ENCODE measurements around the gene ZBTB46.

The ZBTB46 gene

DNA sequence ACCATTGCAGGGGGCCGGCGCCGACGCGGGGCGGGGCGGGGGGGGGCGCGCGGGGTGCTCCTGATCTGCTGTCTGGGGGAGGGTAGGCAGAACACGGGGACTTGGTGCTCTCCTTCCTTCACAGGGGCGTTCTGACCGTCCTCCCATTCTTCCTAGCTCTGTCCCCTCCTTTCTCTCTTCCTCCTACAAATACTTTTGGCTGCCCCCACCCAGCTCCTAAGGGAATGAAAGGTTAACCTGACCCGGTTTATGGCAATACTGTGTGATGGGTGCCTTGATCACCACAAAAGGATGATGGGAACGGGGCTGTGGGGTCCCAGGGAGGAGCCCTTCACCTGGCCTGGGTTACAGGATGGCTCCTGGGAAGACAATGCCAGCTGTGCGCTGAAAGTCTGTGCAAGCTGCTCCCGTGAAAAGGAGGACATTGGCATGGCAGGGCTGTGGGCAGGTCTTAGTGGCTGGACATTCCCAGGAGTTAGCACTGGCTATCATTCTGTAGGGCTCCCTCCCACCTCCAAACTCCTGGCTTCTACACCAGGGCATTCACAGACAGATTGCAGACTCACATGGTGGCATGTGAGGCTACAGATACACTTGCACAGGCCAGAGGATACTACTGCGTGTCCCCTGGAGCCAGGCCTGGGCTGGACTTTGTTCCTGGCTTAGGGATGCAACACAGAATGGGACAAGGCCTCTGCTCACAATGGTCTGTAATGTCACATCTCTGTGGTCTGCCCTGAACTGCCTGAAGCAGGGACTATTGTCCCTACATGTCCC, 32.1 kb upstream of the ZBTB46 start:
- Histone ChIP-seq H3K9ac (ENCODE audit: low read length) (peak overlapping the region; percentile 82), H4K20me1 (ENCODE audit: insufficient read depth, low read length) (no peaks in the 10 kb centered on the region), H3K9me3 (ENCODE audit: insufficient read depth, low read length) (no peaks in the 10 kb centered on the region), H3K4me3 (ENCODE audit: low read length) (peak overlapping the region; percentile 98), H3K27me3 (ENCODE audit: low read depth, low read length) (0 out of 2 replicates have a peak, but pooled peaks cover 2% of the 10 kb centered on the region), H3K4me1 (ENCODE audit: low read length) (peaks cover 14% of the 10 kb centered on the region), H3K79me2 (ENCODE audit: low read length) (peaks cover 40% of the 10 kb centered on the region), H3K4me2 (ENCODE audit: low read length) (peak overlapping the region; percentile 92), H3K36me3 (replicated peaks; ENCODE audit: low read depth, low read length) (peaks cover 18% of the 10 kb centered on the region), H3K27ac (ENCODE audit: low read length) (peak overlapping the region; percentile 77), H2AFZ (ENCODE audit: low read depth, low read length) (no peak overlapping the region)
- TF ChIP-seq, protein P1, sequence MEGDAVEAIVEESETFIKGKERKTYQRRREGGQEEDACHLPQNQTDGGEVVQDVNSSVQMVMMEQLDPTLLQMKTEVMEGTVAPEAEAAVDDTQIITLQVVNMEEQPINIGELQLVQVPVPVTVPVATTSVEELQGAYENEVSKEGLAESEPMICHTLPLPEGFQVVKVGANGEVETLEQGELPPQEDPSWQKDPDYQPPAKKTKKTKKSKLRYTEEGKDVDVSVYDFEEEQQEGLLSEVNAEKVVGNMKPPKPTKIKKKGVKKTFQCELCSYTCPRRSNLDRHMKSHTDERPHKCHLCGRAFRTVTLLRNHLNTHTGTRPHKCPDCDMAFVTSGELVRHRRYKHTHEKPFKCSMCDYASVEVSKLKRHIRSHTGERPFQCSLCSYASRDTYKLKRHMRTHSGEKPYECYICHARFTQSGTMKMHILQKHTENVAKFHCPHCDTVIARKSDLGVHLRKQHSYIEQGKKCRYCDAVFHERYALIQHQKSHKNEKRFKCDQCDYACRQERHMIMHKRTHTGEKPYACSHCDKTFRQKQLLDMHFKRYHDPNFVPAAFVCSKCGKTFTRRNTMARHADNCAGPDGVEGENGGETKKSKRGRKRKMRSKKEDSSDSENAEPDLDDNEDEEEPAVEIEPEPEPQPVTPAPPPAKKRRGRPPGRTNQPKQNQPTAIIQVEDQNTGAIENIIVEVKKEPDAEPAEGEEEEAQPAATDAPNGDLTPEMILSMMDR (IDR thresholded peaks at IDR 0.05; ENCODE audit: low read depth, low read length) = no peak
- TF ChIP-seq EZH2phosphoT487 (IDR thresholded peaks at IDR 0.05; ENCODE audit: low read depth) = no peak

DNA sequence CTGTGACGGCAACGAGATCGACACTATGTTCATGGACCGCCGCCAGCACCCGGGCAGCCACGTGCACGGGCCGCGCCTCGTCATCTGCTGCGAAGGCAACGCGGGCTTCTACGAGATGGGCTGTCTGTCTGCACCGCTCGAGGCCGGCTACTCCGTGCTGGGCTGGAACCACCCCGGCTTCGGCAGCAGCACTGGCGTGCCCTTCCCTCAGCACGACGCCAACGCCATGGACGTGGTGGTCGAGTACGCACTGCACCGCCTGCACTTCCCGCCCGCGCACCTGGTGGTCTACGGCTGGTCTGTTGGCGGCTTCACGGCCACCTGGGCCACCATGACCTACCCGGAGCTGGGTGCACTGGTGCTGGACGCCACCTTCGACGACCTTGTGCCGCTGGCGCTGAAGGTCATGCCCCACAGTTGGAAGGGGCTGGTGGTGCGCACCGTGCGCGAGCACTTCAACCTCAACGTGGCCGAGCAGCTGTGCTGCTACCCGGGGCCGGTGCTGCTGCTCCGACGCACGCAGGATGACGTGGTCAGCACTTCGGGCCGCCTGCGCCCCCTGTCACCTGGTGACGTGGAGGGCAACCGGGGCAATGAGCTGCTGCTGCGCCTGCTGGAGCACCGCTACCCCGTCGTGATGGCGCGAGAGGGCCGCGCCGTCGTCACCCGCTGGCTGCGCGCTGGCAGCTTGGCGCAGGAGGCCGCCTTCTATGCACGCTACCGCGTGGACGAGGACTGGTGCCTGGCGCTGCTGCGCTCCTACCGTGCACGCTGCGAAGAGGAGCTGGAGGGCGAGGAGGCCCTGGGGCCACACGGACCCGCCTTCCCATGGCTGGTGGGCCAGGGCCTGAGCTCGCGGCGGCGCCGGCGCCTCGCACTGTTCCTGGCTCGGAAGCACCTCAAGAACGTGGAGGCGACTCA, 31.2 kb upstream of the ZBTB46 start:
- peaks cover 30% of the 10 kb centered on the region for H3K79me2 ChIP-seq (ENCODE audit: low read length)
- no peak overlapping the region for H3K4me2 ChIP-seq (ENCODE audit: low read length)

DNA sequence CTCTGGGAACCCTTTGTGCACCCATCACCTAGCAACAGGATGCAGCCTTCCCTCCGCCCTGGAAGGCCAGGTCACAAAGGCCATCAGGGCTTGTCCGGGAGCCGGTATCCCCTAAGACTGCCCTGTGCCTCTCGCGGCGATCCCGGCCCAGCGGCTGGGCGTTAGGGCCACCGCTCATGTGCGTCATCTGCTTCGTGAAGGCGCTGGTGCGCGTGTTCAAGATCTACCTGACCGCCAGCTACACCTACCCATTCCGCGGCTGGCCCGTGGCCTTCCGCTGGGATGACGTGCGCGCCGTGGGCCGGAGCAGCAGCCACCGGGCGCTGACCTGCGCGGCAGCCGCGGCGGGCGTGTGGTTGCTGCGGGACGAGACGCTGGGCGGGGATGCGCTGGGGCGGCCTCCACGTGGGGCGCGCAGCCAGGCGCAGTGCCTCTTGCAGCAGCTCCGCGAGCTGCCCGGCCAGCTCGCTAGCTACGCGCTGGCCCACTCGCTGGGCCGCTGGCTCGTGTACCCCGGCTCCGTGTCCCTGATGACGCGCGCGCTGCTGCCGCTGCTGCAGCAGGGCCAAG, 30.4 kb upstream of the ZBTB46 start, which contains the start of gene ABHD16B:
ABHD16B (plus strand) TSS at position 134 of the 570 bp plus-strand sequence; CDS start at position 177, 43 bp downstream.
- no peak within 1 kb of the TSS for H3K27ac ChIP-seq (ENCODE audit: low read length)
- peaks cover 17% of the 10 kb centered on the region for H3K36me3 ChIP-seq (replicated peaks; ENCODE audit: low read depth, low read length)
- peaks cover 12% of the 10 kb centered on the region for H3K27me3 ChIP-seq (ENCODE audit: low read depth, low read length)
- TF ChIP-seq, protein P1 (IDR thresholded peaks at IDR 0.05; ENCODE audit: low read depth, low read length) = no peak
- TF ChIP-seq EZH2phosphoT487 (IDR thresholded peaks at IDR 0.05; ENCODE audit: low read depth) = no peak
- no peak within 1 kb of the TSS for H2AFZ ChIP-seq (ENCODE audit: low read depth, low read length)
- no peak within 1 kb of the TSS for H3K4me3 ChIP-seq (ENCODE audit: low read length)
- no peaks in the 10 kb centered on the region for H3K9me3 ChIP-seq (ENCODE audit: insufficient read depth, low read length)
- no peak within 1 kb of the TSS for H3K4me2 ChIP-seq (ENCODE audit: low read length)
- no peaks in the 10 kb centered on the region for H4K20me1 ChIP-seq (ENCODE audit: insufficient read depth, low read length)
- H3K4me1 ChIP-seq (ENCODE audit: low read length) = peaks cover 15% of the 10 kb centered on the region
- no peak within 1 kb of the TSS for H3K9ac ChIP-seq (ENCODE audit: low read length)
- H3K79me2 ChIP-seq (ENCODE audit: low read length) = peaks cover 23% of the 10 kb centered on the region

More for the DNA sequence above, 31.2 kb upstream of the ZBTB46 start:
- H3K9ac ChIP-seq (ENCODE audit: low read length) = no peak overlapping the region
- H3K4me1 ChIP-seq (ENCODE audit: low read length) = peaks cover 15% of the 10 kb centered on the region
- no peaks in the 10 kb centered on the region for H4K20me1 ChIP-seq (ENCODE audit: insufficient read depth, low read length)
- H3K27ac ChIP-seq (ENCODE audit: low read length) = no peak overlapping the region
- no peak overlapping the region for H3K4me3 ChIP-seq (ENCODE audit: low read length)
- H3K36me3 ChIP-seq (replicated peaks; ENCODE audit: low read depth, low read length) = peaks cover 17% of the 10 kb centered on the region
- peaks cover 12% of the 10 kb centered on the region for H3K27me3 ChIP-seq (ENCODE audit: low read depth, low read length)
- TF ChIP-seq EZH2phosphoT487 (IDR thresholded peaks at IDR 0.05; ENCODE audit: low read depth) = no peak
- TF ChIP-seq, protein P1 (IDR thresholded peaks at IDR 0.05; ENCODE audit: low read depth, low read length) = no peak
- no peaks in the 10 kb centered on the region for H3K9me3 ChIP-seq (ENCODE audit: insufficient read depth, low read length)
- H2AFZ ChIP-seq (ENCODE audit: low read depth, low read length) = no peak overlapping the region
